Neural cell (in vitro differentiated cells): ENCODE results near the gene INPP5F. TPM values are rescaled to one million over a fixed set of nuclear protein-coding genes. Genes with fewer than 3 reads are reported as not detected.
A peak's percentile ranks its signal among the peaks of the same experiment; 100 is the strongest.
"Not testable (repeated sequence)": the region's sequence is repeated elsewhere in the genome, so short reads cannot be mapped to it uniquely, and the experiment has no call there.

Experiments
- H2AFZ ChIP-seq: fragments of 200-600, 300-800 bp; sonication (generic), shearing (Covaris generic); 2 replicates; pipeline ENCODE4 v1.6.0; 2014; ENCODE audit warnings: low read depth, mild to moderate bottlenecking, antibody characterized with exemption, low read length, moderate library complexity
- H3F3A ChIP-seq: fragments of 200-600 bp; shearing (Covaris generic); 2 replicates; pipeline ENCODE4 v1.6.1; 2016; ENCODE audit warnings: mild to moderate bottlenecking, moderate library complexity, mixed read lengths, antibody characterized with exemption, low read length; ENCODE audit not compliant: insufficient read depth, poor library complexity, severe bottlenecking
- H3K27ac ChIP-seq: fragments of 200-600, 300-800 bp; sonication (generic), shearing (Covaris generic); 2 replicates; pipeline ENCODE4 v1.5.1; 2014; ENCODE audit warnings: mild to moderate bottlenecking, low read length, moderate library complexity
- H3K27me3 ChIP-seq: fragments of 300-800, 200-600 bp; sonication (generic), shearing (Covaris generic); 2 replicates; pipeline ENCODE4 v1.6.0; 2014; ENCODE audit warnings: mild to moderate bottlenecking, low read depth, low read length, moderate library complexity; ENCODE audit not compliant: insufficient read depth
- H3K36me3 ChIP-seq: fragments of 300-800, 200-600 bp; sonication (generic), shearing (Covaris generic); 2 replicates; pipeline ENCODE4 v1.5.1; 2014; ENCODE audit warnings: mild to moderate bottlenecking, antibody characterized with exemption, low read length, moderate library complexity; ENCODE audit not compliant: insufficient read depth
- H3K4me2 ChIP-seq: fragments of 300-800, 200-600 bp; sonication (generic), shearing (Covaris generic); 2 replicates; pipeline ENCODE4 v1.6.0; 2014; ENCODE audit warnings: mild to moderate bottlenecking, low read length
- H3K4me3 ChIP-seq: fragments of 300-800, 200-600 bp; sonication (generic), shearing (Covaris generic); 2 replicates; pipeline ENCODE4 v1.5.1; 2014; ENCODE audit warnings: mild to moderate bottlenecking, low read length, moderate library complexity
- H3K79me2 ChIP-seq: fragments of 200-600 bp; shearing (Covaris generic); replicated peaks from 2 replicates; pipeline ENCODE4 v1.6.0; 2014; ENCODE audit warnings: mild to moderate bottlenecking, low read length, moderate library complexity; ENCODE audit not compliant: insufficient read depth
- H3K9ac ChIP-seq: fragments of 300-800, 200-600 bp; sonication (generic), shearing (Covaris generic); 2 replicates; pipeline ENCODE4 v1.6.1; 2016; ENCODE audit warnings: mild to moderate bottlenecking, low read length, mixed read lengths
- H3K9me2 ChIP-seq: fragments of 200-600 bp; shearing (Covaris generic); 2 replicates; pipeline ENCODE4 v1.6.1; 2016; ENCODE audit warnings: mild to moderate bottlenecking, low read length, mixed read lengths; ENCODE audit not compliant: insufficient read depth
- H3K9me3 ChIP-seq: fragments of 200-600, 300-800 bp; sonication (generic), shearing (Covaris generic); 2 replicates; pipeline ENCODE4 v1.6.1; 2016; ENCODE audit warnings: mild to moderate bottlenecking, mixed run types, low read length, moderate library complexity, mixed read lengths
- H4K20me1 ChIP-seq: fragments of 200-600 bp; shearing (Covaris generic); 2 replicates; pipeline ENCODE4 v1.6.1; 2016; ENCODE audit warnings: mild to moderate bottlenecking, mixed run types; ENCODE audit not compliant: insufficient read depth
- EP300 ChIP-seq: fragments of 450-650 bp; conservative IDR thresholded peaks from 2 replicates; pipeline ENCODE4 v1.6.1; 2014; ENCODE audit warnings: antibody characterized with exemption, mild to moderate bottlenecking, moderate library complexity; ENCODE audit not compliant: poor library complexity, severe bottlenecking
- EZH2 ChIP-seq: fragments of 200-600, 300-800 bp; shearing (Covaris generic), sonication (generic); IDR thresholded peaks from 2 replicates; pipeline ENCODE4 v1.6.1; 2014; ENCODE audit warnings: antibody characterized with exemption, low read length, borderline replicate concordance, mild to moderate bottlenecking; ENCODE audit not compliant: insufficient read depth, poor library complexity, severe bottlenecking
- MXI1 ChIP-seq: fragments of 450-650 bp; conservative IDR thresholded peaks from 2 replicates; pipeline ENCODE4 v1.6.1; 2014; ENCODE audit warnings: antibody characterized with exemption, mild to moderate bottlenecking; ENCODE audit not compliant: poor library complexity, severe bottlenecking
- POLR2AphosphoS5 ChIP-seq: IDR thresholded peaks from 2 replicates; pipeline ENCODE4 v1.6.1; 2012
- RAD21 ChIP-seq: fragments of 450-650 bp; conservative IDR thresholded peaks from 2 replicates; pipeline ENCODE4 v1.6.1; 2014; ENCODE audit warnings: antibody characterized with exemption, mild to moderate bottlenecking, moderate library complexity
- SMC3 ChIP-seq: fragments of 450-650 bp; conservative IDR thresholded peaks from 2 replicates; pipeline ENCODE4 v1.6.1; 2014; ENCODE audit warnings: antibody characterized with exemption, mild to moderate bottlenecking, moderate library complexity; ENCODE audit not compliant: poor library complexity
- TAF1 ChIP-seq: IDR thresholded peaks from 2 replicates; pipeline ENCODE4 v1.6.1; 2012; ENCODE audit warnings: low read depth
- polyA plus RNA-seq: library from polyadenylated mRNA; depleted of rRNA; stranded (reverse); fragments of >200 nt; gene quantifications from 2 replicates; pipeline ENCODE4 v1.2.3, GENCODE V29; 2014
- TF ChIP-seq, protein P1 (sequence below): fragments of 450-650 bp; IDR thresholded peaks from 2 replicates; pipeline ENCODE4 v1.5.1; 2014; ENCODE audit warnings: antibody characterized with exemption, mild to moderate bottlenecking, moderate library complexity; ENCODE audit not compliant: poor library complexity, severe bottlenecking
- TF ChIP-seq, protein P2 (sequence below): IDR thresholded peaks from 2 replicates; pipeline ENCODE4 v1.6.1; 2012; ENCODE audit warnings: borderline replicate concordance

The INPP5F gene
- polyA plus RNA-seq, 1 donor from 2014 or later: 114 TPM

DNA sequence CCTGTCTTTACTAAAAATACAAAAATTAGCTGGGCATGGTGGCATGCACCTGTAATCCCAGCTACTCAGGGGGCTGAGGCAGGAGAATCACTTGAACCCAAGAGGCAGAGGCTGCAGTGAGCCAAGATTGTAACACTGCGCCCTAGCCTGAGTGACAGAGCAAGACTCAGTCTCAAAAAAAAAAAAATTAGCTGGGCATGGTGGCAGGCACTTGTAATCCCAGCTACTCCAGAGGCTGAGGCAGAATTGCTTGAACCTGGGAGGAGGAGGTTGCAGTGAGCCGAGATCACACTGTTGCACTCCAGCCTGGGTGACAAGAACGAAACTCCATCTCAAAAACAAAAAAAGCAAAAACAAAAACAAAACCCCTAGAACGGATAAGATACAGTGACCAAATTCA lies 143.5 kb downstream of the INPP5F start:
- not testable (repeated sequence) for H3F3A ChIP-seq, H3K27me3 ChIP-seq, H3K9me3 ChIP-seq, H3K27ac ChIP-seq, H4K20me1 ChIP-seq, H3K4me2 ChIP-seq, H3K9me2 ChIP-seq, H2AFZ ChIP-seq, H3K36me3 ChIP-seq, H3K4me3 ChIP-seq, H3K9ac ChIP-seq
- H3K79me2 ChIP-seq: peaks cover 72% of the 10 kb centered on the region

DNA sequence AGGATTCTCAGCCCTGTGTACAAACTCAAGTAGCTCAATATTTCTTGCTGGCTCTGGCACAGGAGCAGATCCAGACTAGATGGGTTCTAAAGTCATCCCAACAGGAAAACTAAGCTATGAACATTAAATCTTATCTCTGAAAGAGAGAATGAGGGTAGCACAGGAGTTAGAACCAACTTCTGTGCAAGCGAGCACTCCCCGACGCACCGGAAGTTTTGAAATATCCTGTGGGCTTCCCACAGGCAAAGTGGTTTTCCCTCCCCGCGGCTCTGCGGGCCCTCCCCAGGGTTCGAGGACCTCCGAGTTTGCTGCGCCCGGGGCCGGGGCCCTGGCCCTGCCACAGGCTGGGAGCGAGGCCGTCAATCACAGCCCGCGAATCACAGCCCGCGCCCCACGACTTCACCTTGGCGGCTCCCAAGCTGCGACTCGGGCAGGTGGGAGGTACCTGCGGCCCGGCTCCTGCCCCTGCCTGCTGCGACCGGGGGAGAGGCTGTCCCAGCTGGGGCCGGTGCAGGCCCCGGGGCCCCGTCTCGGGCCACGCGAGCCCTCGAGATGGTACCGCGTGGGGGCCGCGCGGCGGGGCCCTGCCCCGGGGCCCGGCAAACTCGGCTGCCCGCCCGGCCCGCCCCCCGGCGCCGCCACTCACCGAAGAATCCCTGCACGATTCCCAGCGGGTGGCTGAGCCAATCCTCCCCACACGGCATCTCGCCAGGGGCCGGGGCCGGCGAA lies 146.2 kb downstream of the INPP5F start:
- H3F3A ChIP-seq: peaks cover 2% of the 10 kb centered on the region
- H3K27ac ChIP-seq: no peak overlapping the region
- H2AFZ ChIP-seq: no peak overlapping the region
- H3K79me2 ChIP-seq: peaks cover 48% of the 10 kb centered on the region
- no peaks in the 10 kb centered on the region for H3K9me3 ChIP-seq
- no peaks in the 10 kb centered on the region for H4K20me1 ChIP-seq
- peak overlapping the region; percentile 98 for H3K4me2 ChIP-seq
- TF ChIP-seq EP300 (no peak), RAD21 (no peak), MXI1 (peak; percentile 13), POLR2AphosphoS5 (peak; percentile 63), SMC3 (no peak), EZH2 (no peak), TAF1 (no peak)
- TF ChIP-seq, protein P1, sequence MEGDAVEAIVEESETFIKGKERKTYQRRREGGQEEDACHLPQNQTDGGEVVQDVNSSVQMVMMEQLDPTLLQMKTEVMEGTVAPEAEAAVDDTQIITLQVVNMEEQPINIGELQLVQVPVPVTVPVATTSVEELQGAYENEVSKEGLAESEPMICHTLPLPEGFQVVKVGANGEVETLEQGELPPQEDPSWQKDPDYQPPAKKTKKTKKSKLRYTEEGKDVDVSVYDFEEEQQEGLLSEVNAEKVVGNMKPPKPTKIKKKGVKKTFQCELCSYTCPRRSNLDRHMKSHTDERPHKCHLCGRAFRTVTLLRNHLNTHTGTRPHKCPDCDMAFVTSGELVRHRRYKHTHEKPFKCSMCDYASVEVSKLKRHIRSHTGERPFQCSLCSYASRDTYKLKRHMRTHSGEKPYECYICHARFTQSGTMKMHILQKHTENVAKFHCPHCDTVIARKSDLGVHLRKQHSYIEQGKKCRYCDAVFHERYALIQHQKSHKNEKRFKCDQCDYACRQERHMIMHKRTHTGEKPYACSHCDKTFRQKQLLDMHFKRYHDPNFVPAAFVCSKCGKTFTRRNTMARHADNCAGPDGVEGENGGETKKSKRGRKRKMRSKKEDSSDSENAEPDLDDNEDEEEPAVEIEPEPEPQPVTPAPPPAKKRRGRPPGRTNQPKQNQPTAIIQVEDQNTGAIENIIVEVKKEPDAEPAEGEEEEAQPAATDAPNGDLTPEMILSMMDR: no peak
- TF ChIP-seq, protein P2, sequence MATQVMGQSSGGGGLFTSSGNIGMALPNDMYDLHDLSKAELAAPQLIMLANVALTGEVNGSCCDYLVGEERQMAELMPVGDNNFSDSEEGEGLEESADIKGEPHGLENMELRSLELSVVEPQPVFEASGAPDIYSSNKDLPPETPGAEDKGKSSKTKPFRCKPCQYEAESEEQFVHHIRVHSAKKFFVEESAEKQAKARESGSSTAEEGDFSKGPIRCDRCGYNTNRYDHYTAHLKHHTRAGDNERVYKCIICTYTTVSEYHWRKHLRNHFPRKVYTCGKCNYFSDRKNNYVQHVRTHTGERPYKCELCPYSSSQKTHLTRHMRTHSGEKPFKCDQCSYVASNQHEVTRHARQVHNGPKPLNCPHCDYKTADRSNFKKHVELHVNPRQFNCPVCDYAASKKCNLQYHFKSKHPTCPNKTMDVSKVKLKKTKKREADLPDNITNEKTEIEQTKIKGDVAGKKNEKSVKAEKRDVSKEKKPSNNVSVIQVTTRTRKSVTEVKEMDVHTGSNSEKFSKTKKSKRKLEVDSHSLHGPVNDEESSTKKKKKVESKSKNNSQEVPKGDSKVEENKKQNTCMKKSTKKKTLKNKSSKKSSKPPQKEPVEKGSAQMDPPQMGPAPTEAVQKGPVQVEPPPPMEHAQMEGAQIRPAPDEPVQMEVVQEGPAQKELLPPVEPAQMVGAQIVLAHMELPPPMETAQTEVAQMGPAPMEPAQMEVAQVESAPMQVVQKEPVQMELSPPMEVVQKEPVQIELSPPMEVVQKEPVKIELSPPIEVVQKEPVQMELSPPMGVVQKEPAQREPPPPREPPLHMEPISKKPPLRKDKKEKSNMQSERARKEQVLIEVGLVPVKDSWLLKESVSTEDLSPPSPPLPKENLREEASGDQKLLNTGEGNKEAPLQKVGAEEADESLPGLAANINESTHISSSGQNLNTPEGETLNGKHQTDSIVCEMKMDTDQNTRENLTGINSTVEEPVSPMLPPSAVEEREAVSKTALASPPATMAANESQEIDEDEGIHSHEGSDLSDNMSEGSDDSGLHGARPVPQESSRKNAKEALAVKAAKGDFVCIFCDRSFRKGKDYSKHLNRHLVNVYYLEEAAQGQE: no peak
- H3K4me3 ChIP-seq: peak overlapping the region; percentile 84
- no peaks in the 10 kb centered on the region for H3K9me2 ChIP-seq
- H3K27me3 ChIP-seq: no peaks in the 10 kb centered on the region
- peak overlapping the region; percentile 58 for H3K9ac ChIP-seq
- no peaks in the 10 kb centered on the region for H3K36me3 ChIP-seq

DNA sequence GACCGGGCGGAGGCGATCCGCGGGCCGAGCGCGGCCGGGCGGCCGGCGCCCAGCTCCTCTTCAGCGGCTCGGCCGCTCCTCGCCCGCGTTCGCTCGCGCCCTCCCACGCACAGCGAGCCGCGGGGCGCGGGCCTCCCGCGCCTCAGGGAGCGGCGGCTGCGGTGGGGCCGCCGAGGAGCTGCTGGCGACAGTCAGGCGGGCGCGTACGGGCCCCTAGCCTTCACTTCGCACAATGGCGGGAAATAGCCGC lies 146.7 kb downstream of the INPP5F start, which contains the start of gene MCMBP:
TSS of gene MCMBP (minus strand) at position 234 of the 250 bp plus-strand sequence. CDS start 259 bp downstream, outside the sequence.
- peak within 1 kb of the TSS; percentile 58 for H3K9ac ChIP-seq
- no peaks in the 10 kb centered on the region for H3K9me3 ChIP-seq
- peak within 1 kb of the TSS; percentile 48 for H3K27ac ChIP-seq
- peaks cover 2% of the 10 kb centered on the region for H3F3A ChIP-seq
- no peaks in the 10 kb centered on the region for H3K9me2 ChIP-seq
- H3K4me3 ChIP-seq: peak within 1 kb of the TSS; percentile 84
- no peaks in the 10 kb centered on the region for H4K20me1 ChIP-seq
- H3K4me2 ChIP-seq: peak within 1 kb of the TSS; percentile 98
- TF ChIP-seq POLR2AphosphoS5 (no peak), EP300 (no peak), MXI1 (peak; percentile 75)
- TF ChIP-seq, protein P2: no peak
- no peaks in the 10 kb centered on the region for H3K36me3 ChIP-seq
- no peaks in the 10 kb centered on the region for H3K27me3 ChIP-seq
- peaks cover 44% of the 10 kb centered on the region for H3K79me2 ChIP-seq
- peak within 1 kb of the TSS; percentile 37 for H2AFZ ChIP-seq
